Measurements from ENCODE around the gene ANKS6. TPM values are rescaled to one million over a fixed set of nuclear protein-coding genes. Genes with fewer than 3 reads are reported as not detected.

The ANKS6 gene
- total RNA-seq, 1 experiment from 2014 or later: 39.2 TPM

DNA sequence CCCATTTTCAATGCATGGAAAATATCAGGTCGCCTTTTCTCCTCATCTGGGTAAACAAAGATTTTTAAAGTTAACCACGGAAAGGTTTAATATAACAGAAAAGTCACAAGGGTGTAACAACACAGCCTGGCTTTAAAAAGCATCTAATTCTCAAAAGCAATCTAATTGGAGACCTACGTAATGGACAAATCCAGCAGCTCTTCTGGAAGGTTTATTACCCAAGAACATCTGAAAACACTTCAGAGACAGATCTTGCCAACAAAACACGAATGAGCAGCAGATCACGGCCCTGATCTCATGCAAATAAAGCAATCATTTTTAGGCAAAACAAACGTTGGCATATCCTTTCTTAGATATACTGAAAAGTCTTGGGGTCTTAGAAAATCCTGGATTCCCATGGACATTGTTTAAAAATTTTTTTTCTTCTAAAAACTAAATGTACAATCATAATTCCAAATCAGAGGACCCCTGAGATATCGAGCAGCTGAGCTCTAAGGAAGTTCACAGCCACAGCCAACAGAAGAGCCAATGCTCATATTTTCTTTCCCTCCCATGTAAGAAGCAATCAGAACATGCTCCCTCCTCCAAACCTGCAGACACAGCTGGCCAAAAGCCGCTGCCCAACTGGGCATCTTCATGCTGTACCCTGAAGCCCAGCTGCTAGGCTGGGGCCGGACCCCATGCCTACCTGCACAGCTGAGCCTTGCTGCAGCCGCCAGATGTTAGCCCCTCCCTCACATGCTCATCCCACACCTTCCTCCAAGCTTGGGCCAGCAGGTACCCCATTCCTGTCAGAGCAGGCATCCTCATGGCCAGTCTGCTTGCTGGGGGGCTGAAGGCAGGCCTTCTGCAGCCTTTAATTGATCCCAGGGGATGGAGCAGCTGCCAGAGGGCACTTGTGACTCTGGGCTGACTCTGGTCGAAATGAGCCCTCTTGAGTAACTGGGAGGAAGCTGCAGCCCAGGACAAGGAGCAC, 11.2 kb downstream of the ANKS6 start:
- ATAC-seq (no peak), DNase-seq (ENCODE audit: low read depth, low spot score) (no peak)
- no peaks in the 10 kb centered on the region for H3K9me3 ChIP-seq (ENCODE audit: control insufficient read depth in 1 of 2, insufficient read depth in 1 of 2, low read depth in 1 of 2, low read length in 2 of 2)
- H3K36me3 ChIP-seq (ENCODE audit: control insufficient read depth in 1 of 2, insufficient read depth in 2 of 2, low read length in 2 of 2): peaks cover 7 to 51% of the 10 kb centered on the region in 2 experiments; a peak in 3 of 4 replicates
- RAD21 ChIA-PET (ENCODE audit: low non-redundant PET in 1 of 2, low total read pairs in 2 of 2, uncharacterized antibody in 2 of 2, unreplicated experiment in 2 of 2): no interaction called here
- POLR2A ChIA-PET: no interaction called here
- no peak overlapping the region for H3K27ac ChIP-seq (ENCODE audit: low read depth, low read length)
- TF ChIP-seq TCF7L2 (IDR thresholded peaks at IDR 0.05; ENCODE audit: borderline replicate concordance, extremely low read depth, insufficient read depth, insufficient read length): no peak
- TF ChIP-seq SIN3A (IDR thresholded peaks at IDR 0.05; ENCODE audit: low read depth): no peak
- no peak for TF ChIP-seq CBX3 (IDR thresholded peaks at IDR 0.05; ENCODE audit: low read depth)
- TF ChIP-seq MAX (IDR thresholded peaks at IDR 0.05): no peak
- no peak for TF ChIP-seq POLR2AphosphoS5 (IDR thresholded peaks at IDR 0.05; ENCODE audit: low read depth, low read length)
- no peak for TF ChIP-seq CTCF (IDR thresholded peaks at IDR 0.05 in 2 of 3, conservative IDR thresholded peaks at IDR 0.05 in 1 of 3; ENCODE audit: borderline replicate concordance in 1 of 3, insufficient read depth in 1 of 3, low read depth in 2 of 3, low read length in 2 of 3)
- TF ChIP-seq, protein P1, sequence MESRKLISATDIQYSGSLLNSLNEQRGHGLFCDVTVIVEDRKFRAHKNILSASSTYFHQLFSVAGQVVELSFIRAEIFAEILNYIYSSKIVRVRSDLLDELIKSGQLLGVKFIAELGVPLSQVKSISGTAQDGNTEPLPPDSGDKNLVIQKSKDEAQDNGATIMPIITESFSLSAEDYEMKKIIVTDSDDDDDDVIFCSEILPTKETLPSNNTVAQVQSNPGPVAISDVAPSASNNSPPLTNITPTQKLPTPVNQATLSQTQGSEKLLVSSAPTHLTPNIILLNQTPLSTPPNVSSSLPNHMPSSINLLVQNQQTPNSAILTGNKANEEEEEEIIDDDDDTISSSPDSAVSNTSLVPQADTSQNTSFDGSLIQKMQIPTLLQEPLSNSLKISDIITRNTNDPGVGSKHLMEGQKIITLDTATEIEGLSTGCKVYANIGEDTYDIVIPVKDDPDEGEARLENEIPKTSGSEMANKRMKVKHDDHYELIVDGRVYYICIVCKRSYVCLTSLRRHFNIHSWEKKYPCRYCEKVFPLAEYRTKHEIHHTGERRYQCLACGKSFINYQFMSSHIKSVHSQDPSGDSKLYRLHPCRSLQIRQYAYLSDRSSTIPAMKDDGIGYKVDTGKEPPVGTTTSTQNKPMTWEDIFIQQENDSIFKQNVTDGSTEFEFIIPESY (IDR thresholded peaks at IDR 0.05; ENCODE audit: extremely low read depth, insufficient replicate concordance, low read length): no peak
- TF ChIP-seq ELF1 (IDR thresholded peaks at IDR 0.05; ENCODE audit: borderline replicate concordance, low read depth): no peak
- TF ChIP-seq YY1 (IDR thresholded peaks at IDR 0.05; ENCODE audit: extremely low read depth, insufficient replicate concordance, low read depth, low read length): no peak
- TF ChIP-seq RAD21 (IDR thresholded peaks at IDR 0.05; ENCODE audit: low read depth): no peak
- CTCF ChIA-PET: interaction anchor here (1.7 kb wide), 1 partner anchor 9 kb away, joined by 9 read pairs; no protein-coding TSS in a partner anchor
- no peaks in the 10 kb centered on the region for H3K9me2 ChIP-seq (ENCODE audit: insufficient read depth)
- H3K9ac ChIP-seq (ENCODE audit: low read length): no peak overlapping the region
- H3K79me2 ChIP-seq (ENCODE audit: insufficient read depth, low read length): peaks cover 19% of the 10 kb centered on the region; the same call in 1 of the 2 replicates
- no peak overlapping the region for H3K4me3 ChIP-seq (replicated peaks in 1 of 2; ENCODE audit: low read depth in 1 of 2, low read length in 2 of 2)
- intact Hi-C loops (cut with micrococcal nuclease): no loop called here
- no TSS peak for BruUV-seq (replicated peaks)
- 0 out of 2 replicates have a peak, but pooled peaks cover 3% of the 10 kb centered on the region for H4K20me1 ChIP-seq (ENCODE audit: insufficient read depth)
- H3K27me3 ChIP-seq (ENCODE audit: insufficient read depth, low read length): no peaks in the 10 kb centered on the region
- H3K4me2 ChIP-seq (ENCODE audit: low read length): no peak overlapping the region
- no peak overlapping the region for H2AFZ ChIP-seq (ENCODE audit: low read depth, low read length, poor library complexity, severe bottlenecking)
- peaks cover 20 to 46% of the 10 kb centered on the region in 2 experiments for H3K4me1 ChIP-seq (ENCODE audit: control insufficient read depth in 1 of 2, insufficient read depth in 2 of 2, low read length in 2 of 2)

All from HCT116 (cell line).